ENCODE measurements around the gene MYO15B.

DNA sequence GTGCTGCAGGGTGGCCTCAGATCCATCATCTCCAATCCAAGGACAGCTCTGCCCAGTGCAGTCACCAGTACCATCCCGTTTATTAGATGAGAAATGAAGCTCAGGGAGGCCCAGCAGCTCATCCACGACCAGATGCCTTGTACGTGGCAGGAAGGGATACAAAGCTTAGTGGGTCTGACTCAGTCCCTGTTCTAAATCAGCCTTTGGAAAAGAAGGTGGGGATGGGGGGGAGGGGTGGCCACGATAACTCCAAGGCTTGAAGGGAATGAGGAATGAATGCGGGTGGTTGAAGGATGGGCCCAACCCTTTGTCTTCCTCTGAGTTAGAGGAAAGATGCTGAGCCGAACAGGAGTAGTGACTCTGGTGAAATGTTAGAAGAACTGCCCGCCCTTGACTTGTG, 36.3 kb upstream of the MYO15B start:
- TF ChIP-seq REST (IDR thresholded peaks at IDR 0.05; ENCODE audit: insufficient read depth in 1 of 2, low read depth in 2 of 2, low read length in 2 of 2) (no peak), POLR2AphosphoS5 (IDR thresholded peaks at IDR 0.05; ENCODE audit: low read depth, low read length) (no peak)

All from PFSK-1 (cell line).